ENCODE measurements around the gene HOMER1.

- no peak for TF ChIP-seq POLR2A (IDR thresholded peaks at IDR 0.05; ENCODE audit: extremely low read depth, insufficient read length)
- no peak for TF ChIP-seq CTCF (IDR thresholded peaks at IDR 0.05; ENCODE audit: low read depth, low read length)
- TF ChIP-seq MAX (IDR thresholded peaks at IDR 0.05; ENCODE audit: low read depth, low read length), result no peak
- TF ChIP-seq MYC (IDR thresholded peaks at IDR 0.05; ENCODE audit: low read depth, low read length), result no peak
Observed at GRCh38 chr5:79408028-79408427, 105.9 kb downstream of the HOMER1 start.
